GM23338 (cell line): ENCODE measurements around the gene ZBTB18.

ENCODE experiments used
- CREB1 ChIP-seq: fragments of 250-450 bp; sonication (Bioruptor Pico); IDR thresholded peaks from 2 replicates; pipeline ENCODE4 v1.5.0; 2020; ENCODE audit warnings: low read depth, mild to moderate bottlenecking, moderate library complexity
- EZH2 ChIP-seq: fragments of 200-600 bp; sonication (generic); IDR thresholded peaks from one replicate; pipeline ENCODE4 v1.8.0; 2017; ENCODE audit warnings: antibody characterized with exemption, mild to moderate bottlenecking, low read depth; ENCODE audit not compliant: unreplicated experiment
- EZH2phosphoT487 ChIP-seq: fragments of 200-600 bp; sonication (generic); IDR thresholded peaks from one replicate; pipeline ENCODE4 v1.8.1; 2018; ENCODE audit warnings: antibody characterized with exemption; ENCODE audit not compliant: unreplicated experiment
- POLR2AphosphoS5 ChIP-seq: IDR thresholded peaks from 2 replicates; pipeline ENCODE4 v1.6.1; 2016; ENCODE audit warnings: antibody characterized with exemption, low read depth
- STAT1 ChIP-seq: IDR thresholded peaks from one replicate; pipeline ENCODE4 v1.6.1; 2016; ENCODE audit warnings: antibody characterized with exemption; ENCODE audit not compliant: unreplicated experiment
- TF ChIP-seq, protein P1 (sequence below), 2 experiments: fragments of 200-600 bp in 1 of 2; sonication (generic) in 1 of 2; conservative IDR thresholded peaks; 2 replicates each; pipeline versions ENCODE4 v1.5.1 to v1.6.1; 2016 to 2017; ENCODE audit warnings: antibody characterized with exemption in 2 of 2, low read depth in 2 of 2, mild to moderate bottlenecking in 2 of 2, moderate library complexity in 1 of 2
- TF ChIP-seq, protein P2 (sequence below): IDR thresholded peaks from one replicate; pipeline ENCODE4 v1.6.1; 2018; ENCODE audit warnings: antibody characterized with exemption; ENCODE audit not compliant: unreplicated experiment

DNA sequence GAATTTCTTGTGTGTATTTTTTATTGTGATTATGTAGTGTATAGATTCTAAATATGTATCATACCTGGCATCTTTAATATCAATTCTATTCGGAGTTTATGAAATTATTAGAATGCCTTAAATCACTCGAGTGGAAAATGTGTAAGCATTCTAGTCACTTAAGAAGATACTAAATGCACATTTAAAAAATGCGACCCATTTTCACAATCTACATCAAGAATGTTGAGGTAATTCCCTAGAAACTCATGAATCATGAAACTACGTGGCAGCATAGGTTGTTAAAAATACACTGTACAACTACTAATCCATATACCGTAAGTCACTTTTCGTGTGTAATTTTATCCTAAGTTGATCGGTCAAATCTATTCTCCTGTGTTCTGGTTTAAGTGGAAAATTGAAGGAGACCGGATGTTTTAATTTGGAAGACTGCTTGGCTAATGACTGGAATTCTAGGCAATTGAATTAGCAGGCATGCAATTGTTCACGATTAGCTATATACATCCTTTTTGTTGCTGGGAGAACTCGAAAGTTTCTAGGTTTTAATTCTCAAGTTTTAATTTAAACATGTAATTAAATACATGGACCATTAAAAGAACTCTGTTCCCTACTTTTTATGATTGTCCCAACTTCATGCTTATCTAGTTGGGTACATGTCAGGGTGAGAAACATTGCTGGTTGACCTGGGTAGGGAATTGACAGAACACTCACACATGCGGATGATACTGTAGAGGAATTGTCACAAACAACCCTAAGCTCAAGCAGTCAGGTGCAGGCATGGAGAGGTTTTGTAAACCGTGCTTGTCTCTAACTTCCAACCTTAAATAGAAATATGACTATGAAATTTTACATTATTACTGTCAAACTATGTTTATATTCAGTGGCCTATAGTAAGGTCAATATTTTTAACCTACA is 6.6 kb downstream of the ZBTB18 start:
- TF ChIP-seq, protein P1, sequence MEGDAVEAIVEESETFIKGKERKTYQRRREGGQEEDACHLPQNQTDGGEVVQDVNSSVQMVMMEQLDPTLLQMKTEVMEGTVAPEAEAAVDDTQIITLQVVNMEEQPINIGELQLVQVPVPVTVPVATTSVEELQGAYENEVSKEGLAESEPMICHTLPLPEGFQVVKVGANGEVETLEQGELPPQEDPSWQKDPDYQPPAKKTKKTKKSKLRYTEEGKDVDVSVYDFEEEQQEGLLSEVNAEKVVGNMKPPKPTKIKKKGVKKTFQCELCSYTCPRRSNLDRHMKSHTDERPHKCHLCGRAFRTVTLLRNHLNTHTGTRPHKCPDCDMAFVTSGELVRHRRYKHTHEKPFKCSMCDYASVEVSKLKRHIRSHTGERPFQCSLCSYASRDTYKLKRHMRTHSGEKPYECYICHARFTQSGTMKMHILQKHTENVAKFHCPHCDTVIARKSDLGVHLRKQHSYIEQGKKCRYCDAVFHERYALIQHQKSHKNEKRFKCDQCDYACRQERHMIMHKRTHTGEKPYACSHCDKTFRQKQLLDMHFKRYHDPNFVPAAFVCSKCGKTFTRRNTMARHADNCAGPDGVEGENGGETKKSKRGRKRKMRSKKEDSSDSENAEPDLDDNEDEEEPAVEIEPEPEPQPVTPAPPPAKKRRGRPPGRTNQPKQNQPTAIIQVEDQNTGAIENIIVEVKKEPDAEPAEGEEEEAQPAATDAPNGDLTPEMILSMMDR (conservative IDR thresholded peaks at IDR 0.05; ENCODE audit: low read depth in 2 of 2) = no peak
- TF ChIP-seq CREB1 (no peak), POLR2AphosphoS5 (no peak), EZH2 (no peak), EZH2phosphoT487 (no peak), STAT1 (no peak)
- TF ChIP-seq, protein P2, sequence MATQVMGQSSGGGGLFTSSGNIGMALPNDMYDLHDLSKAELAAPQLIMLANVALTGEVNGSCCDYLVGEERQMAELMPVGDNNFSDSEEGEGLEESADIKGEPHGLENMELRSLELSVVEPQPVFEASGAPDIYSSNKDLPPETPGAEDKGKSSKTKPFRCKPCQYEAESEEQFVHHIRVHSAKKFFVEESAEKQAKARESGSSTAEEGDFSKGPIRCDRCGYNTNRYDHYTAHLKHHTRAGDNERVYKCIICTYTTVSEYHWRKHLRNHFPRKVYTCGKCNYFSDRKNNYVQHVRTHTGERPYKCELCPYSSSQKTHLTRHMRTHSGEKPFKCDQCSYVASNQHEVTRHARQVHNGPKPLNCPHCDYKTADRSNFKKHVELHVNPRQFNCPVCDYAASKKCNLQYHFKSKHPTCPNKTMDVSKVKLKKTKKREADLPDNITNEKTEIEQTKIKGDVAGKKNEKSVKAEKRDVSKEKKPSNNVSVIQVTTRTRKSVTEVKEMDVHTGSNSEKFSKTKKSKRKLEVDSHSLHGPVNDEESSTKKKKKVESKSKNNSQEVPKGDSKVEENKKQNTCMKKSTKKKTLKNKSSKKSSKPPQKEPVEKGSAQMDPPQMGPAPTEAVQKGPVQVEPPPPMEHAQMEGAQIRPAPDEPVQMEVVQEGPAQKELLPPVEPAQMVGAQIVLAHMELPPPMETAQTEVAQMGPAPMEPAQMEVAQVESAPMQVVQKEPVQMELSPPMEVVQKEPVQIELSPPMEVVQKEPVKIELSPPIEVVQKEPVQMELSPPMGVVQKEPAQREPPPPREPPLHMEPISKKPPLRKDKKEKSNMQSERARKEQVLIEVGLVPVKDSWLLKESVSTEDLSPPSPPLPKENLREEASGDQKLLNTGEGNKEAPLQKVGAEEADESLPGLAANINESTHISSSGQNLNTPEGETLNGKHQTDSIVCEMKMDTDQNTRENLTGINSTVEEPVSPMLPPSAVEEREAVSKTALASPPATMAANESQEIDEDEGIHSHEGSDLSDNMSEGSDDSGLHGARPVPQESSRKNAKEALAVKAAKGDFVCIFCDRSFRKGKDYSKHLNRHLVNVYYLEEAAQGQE = no peak
